Mesothelial cell of epicardium (in vitro differentiated cells): ENCODE data around the gene ETAA1. TPM values are rescaled to one million over a fixed set of nuclear protein-coding genes. Genes with fewer than 3 reads are reported as not detected.
A peak's percentile ranks its signal among the peaks of the same experiment; 100 is the strongest.

ENCODE experiments used
- DNase-seq, 2 experiments: peaks; one replicate each; pipeline ENCODE4 v3.0.0; 2021; ENCODE audit warnings: low spot score in 2 of 2; ENCODE audit not compliant: unreplicated experiment in 2 of 2
- H3K27ac Mint-ChIP-seq: 2 replicates; pipeline ENCODE4 v1.8.0; 2021; ENCODE audit warnings: mixed read lengths
- H3K27me3 Mint-ChIP-seq: 2 replicates; pipeline ENCODE4 v1.8.0; 2021; ENCODE audit warnings: low read depth, mixed read lengths
- H3K36me3 Mint-ChIP-seq: 2 replicates; pipeline ENCODE4 v1.8.0; 2021; ENCODE audit warnings: mixed read lengths
- H3K4me1 Mint-ChIP-seq: 2 replicates; pipeline ENCODE4 v1.8.0; 2021; ENCODE audit warnings: mixed read lengths
- H3K4me3 Mint-ChIP-seq: 2 replicates; pipeline ENCODE4 v1.8.0; 2021; ENCODE audit warnings: mild to moderate bottlenecking, moderate library complexity, mixed read lengths
- H3K9me3 Mint-ChIP-seq: 2 replicates; pipeline ENCODE4 v1.8.0; 2021; ENCODE audit warnings: mixed read lengths
- total RNA-seq: library from RNA; stranded (reverse); gene quantifications from 3 replicates; pipeline ENCODE4 v1.2.1, GENCODE V29; 2021
- TF ChIP-seq, protein P1 (sequence below): fragments of 200-600 bp; sonication (generic); IDR thresholded peaks from one replicate; pipeline ENCODE4 v1.5.0; 2021; ENCODE audit warnings: antibody characterized with exemption; ENCODE audit not compliant: unreplicated experiment

The ETAA1 gene
- 18.9 to 21.1 TPM (median 19.8 TPM) in 3 replicates for total RNA-seq

DNA sequence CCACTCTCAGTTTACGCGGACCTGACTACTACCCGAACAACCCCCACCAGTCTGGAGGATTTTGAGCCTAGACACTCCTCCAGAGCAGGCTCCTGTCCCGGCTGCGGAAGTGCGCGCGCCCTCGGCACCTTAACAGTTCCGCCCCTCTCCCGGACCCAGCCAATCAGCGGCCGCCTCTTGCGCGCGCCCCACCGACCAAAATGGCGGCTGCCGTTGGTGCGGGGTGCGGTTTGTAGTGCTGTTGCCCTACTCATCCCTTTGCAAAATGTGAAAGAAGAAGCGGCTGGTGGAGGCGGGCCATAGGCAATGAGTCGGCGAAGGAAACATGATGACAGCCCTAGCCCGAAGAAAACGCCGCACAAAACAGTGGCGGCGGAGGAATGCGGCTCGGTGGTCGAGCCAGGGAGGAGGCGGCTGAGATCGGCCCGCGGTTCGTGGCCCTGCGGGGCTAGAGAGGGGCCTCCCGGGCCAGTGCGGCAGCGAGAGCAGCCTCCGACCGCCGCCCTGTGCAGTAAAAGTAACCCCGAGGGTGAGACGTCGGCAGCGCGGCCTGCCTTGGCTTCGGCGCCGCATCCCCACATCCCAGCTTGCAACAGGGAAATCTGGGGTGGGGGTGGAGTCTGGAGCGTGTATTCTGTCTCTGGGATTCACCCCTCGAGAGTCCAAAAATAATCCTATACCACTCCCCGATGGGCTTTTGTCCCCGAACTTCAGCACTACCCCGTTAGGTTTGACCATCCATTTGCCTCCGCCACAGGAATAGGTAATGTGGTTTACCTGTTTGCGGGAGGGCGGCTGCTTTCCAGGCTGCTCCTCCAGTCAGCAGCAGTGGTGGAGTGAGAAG is at the start of gene ETAA1:
TSS of gene ETAA1 (plus strand) at position 191 of the 844 bp plus-strand sequence. CDS start at position 307, 116 bp downstream.
- Mint-ChIP-seq H3K27me3 (no peaks in the 10 kb centered on the region), H3K27ac (peak within 1 kb of the TSS; percentile 100), H3K36me3 (no peaks in the 10 kb centered on the region), H3K4me3 (peak within 1 kb of the TSS; percentile 99), H3K9me3 (no peaks in the 10 kb centered on the region), H3K4me1 (peaks cover 38% of the 10 kb centered on the region)
- TF ChIP-seq, protein P1, sequence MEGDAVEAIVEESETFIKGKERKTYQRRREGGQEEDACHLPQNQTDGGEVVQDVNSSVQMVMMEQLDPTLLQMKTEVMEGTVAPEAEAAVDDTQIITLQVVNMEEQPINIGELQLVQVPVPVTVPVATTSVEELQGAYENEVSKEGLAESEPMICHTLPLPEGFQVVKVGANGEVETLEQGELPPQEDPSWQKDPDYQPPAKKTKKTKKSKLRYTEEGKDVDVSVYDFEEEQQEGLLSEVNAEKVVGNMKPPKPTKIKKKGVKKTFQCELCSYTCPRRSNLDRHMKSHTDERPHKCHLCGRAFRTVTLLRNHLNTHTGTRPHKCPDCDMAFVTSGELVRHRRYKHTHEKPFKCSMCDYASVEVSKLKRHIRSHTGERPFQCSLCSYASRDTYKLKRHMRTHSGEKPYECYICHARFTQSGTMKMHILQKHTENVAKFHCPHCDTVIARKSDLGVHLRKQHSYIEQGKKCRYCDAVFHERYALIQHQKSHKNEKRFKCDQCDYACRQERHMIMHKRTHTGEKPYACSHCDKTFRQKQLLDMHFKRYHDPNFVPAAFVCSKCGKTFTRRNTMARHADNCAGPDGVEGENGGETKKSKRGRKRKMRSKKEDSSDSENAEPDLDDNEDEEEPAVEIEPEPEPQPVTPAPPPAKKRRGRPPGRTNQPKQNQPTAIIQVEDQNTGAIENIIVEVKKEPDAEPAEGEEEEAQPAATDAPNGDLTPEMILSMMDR = no peak
- peak; percentile 87 to 92 for DNase-seq

DNA sequence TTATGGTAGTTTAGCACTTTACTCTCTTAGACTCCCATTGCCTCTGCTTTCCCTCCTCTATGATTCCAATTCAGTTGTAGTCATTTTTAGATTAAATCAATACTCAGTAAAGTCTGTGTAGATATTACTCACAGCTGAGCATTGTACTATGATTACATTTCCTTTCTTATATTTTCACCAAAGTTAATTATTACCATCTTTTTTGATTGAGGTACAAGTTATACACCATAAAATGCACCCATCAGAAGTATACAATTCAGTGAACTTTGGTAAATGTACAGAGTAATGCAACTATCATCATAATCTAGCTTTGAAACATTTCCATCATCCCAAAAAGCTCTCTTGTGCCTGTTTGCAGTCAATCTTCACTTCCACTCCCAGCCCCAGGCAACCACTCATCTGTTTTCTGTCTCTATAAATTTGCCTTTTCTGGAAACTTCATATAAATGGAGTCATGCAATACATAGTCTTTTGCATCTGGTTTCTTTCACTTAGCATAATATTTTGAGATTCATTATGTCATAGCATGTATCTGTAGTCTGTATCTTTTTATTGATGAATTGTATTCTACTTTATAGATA is 30.2 kb upstream of the ETAA1 start:
- TF ChIP-seq, protein P1 = no peak
- DNase-seq = no peak
- H3K27ac Mint-ChIP-seq = no peak overlapping the region
- H3K27me3 Mint-ChIP-seq = no peaks in the 10 kb centered on the region
- no peak overlapping the region for H3K4me3 Mint-ChIP-seq
- peaks cover 27% of the 10 kb centered on the region for H3K9me3 Mint-ChIP-seq
- H3K36me3 Mint-ChIP-seq = peaks cover 3% of the 10 kb centered on the region
- no peaks in the 10 kb centered on the region for H3K4me1 Mint-ChIP-seq

DNA sequence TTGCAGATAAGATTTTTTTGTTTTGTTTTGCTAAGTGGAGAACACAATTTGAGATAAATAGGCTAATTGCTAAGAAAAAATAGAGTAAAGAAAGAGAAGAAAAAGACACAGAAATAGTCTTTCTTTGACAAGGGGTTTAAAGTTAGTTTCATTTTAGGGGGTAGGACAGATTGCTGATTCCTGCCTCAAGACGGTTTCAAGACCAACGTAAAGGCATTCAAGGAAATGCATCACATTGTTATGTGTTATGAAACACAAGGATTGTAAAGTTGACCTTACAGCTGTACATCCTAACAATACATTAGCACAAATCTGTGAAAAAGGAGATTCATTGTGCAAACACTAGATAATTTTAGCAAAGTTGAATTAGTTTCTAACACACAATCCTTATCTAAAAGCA is 22.7 kb upstream of the ETAA1 start:
- Mint-ChIP-seq H3K4me1 (peaks cover 14% of the 10 kb centered on the region), H3K27me3 (no peaks in the 10 kb centered on the region), H3K9me3 (peaks cover 30% of the 10 kb centered on the region), H3K27ac (no peak overlapping the region), H3K4me3 (peak overlapping the region; percentile 24), H3K36me3 (peaks cover 5% of the 10 kb centered on the region)
- DNase-seq = no peak
- TF ChIP-seq, protein P1 = no peak

DNA sequence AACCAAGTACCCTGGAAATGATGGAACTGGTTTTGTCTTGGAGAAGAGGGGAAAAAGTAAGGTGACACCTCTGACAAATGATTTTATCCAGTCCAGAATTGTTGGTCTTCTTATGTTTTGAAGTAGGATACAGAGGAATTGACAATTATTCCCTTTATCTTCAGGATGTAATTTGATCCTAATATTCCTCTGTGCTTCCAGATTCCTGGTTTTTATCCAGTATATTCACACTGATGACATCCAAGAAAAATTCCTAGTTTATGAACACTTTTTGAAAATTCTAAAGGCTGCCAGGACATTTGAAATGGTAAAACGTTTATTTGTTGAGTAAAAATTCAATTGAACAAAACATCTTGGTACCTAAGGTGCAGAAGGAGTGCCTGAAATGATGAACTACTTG is 22.2 kb upstream of the ETAA1 start:
- H3K27ac Mint-ChIP-seq = no peak overlapping the region
- H3K4me1 Mint-ChIP-seq = peaks cover 14% of the 10 kb centered on the region
- no peak for DNase-seq
- TF ChIP-seq, protein P1 = no peak
- H3K9me3 Mint-ChIP-seq = peaks cover 30% of the 10 kb centered on the region
- H3K36me3 Mint-ChIP-seq = peaks cover 5% of the 10 kb centered on the region
- H3K27me3 Mint-ChIP-seq = no peaks in the 10 kb centered on the region
- H3K4me3 Mint-ChIP-seq = no peak overlapping the region

DNA sequence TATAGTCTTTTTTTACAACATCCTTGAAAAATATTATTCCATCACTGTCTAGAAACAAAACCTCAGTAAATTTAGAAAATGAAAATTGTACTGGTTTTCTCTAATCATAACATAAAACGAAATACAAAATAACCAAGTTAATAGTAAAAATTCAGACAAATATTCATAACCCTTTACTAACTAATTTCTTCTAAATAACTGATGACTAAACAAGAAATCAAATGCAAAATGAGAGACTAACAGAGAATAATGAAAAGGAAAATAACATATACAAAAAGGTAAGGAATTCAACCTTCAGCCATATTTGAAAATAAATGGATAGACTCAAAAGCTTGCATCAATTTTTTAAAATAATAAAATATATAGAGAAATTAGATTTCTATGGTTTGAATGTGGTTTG is 18.6 kb upstream of the ETAA1 start:
- no peak overlapping the region for H3K27ac Mint-ChIP-seq
- H3K4me1 Mint-ChIP-seq = peaks cover 14% of the 10 kb centered on the region
- peaks cover 23% of the 10 kb centered on the region for H3K9me3 Mint-ChIP-seq
- TF ChIP-seq, protein P1 = no peak
- H3K36me3 Mint-ChIP-seq = peaks cover 7% of the 10 kb centered on the region
- no peaks in the 10 kb centered on the region for H3K27me3 Mint-ChIP-seq
- no peak for DNase-seq
- no peak overlapping the region for H3K4me3 Mint-ChIP-seq
